Measurements from ENCODE around the gene GYG2.

The GYG2 gene

DNA sequence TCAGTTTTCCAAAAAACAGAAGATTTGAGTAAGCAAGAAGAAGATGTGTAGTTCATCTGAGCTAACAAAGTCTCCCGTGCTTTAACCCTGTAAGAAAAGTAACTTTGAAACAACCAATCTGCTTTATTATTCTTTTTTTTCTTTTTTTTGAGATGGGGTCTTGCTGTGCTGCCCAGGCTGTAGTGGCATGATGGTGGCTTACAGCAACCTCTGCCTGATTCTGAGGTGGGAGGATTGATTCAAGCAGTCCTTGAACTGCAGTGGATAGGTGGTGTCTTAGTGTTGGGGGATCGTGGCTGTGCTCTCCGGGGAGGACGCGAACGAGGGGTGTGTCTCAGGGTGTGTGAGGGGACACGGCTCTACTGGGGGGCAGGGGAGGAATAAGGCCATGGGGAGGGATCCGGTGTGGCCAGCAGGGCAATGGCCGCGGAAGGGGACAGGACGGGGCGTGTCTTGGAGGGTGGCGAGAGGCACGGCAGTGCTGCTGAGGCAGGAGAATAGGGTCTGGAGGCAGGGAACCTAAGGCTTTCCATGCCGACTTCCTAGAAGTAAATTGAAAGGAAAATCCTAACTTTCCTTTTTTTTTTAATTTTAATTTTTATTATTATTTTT, 98.0 kb downstream of the GYG2 start:
- ATAC-seq, result no peak

DNA sequence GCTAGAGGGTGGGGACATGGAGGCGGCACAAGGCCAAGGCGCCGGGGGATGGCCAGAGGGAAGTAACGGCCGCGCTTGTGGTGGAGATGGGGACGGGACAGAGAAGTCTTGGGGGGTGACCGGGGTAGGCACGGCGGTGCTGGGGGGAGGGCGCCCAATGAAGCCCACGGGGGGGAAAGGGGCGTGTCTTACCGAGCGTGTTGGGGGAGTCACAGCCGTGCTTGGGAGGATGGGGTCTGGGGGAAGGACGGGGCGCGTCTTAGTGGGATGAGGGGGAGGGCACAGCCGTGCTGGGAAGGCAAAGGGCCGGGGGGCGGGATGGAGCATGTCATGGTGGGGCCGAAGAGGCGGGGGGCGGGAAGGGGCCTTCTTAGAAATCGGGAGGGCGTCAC, 99.5 kb downstream of the GYG2 start:
- TF ChIP-seq CSDC2 (CRISPR knock-in tag; IDR thresholded peaks at IDR 0.05), result no peak
- TF ChIP-seq ZNF565 (CRISPR knock-in tag; conservative IDR thresholded peaks at IDR 0.05; ENCODE audit: low read depth), result no peak
- peak; percentile 64 for ATAC-seq

More for the DNA sequence above, 98.0 kb downstream of the GYG2 start:
- TF ChIP-seq CSDC2 (CRISPR knock-in tag; IDR thresholded peaks at IDR 0.05), result no peak
- TF ChIP-seq ZFP30 (CRISPR knock-in tag; IDR thresholded peaks at IDR 0.05), result no peak
- no peak for TF ChIP-seq ISL1 (CRISPR knock-in tag; IDR thresholded peaks at IDR 0.05)
- TF ChIP-seq ZNF565 (CRISPR knock-in tag; conservative IDR thresholded peaks at IDR 0.05; ENCODE audit: low read depth), result no peak
- TF ChIP-seq OSR1 (CRISPR knock-in tag; IDR thresholded peaks at IDR 0.05), result no peak
- TF ChIP-seq GLIS3 (CRISPR knock-in tag; IDR thresholded peaks at IDR 0.05), result no peak
- TF ChIP-seq RARB (CRISPR knock-in tag; IDR thresholded peaks at IDR 0.05), result no peak
- no peak for TF ChIP-seq TSHZ2 (CRISPR knock-in tag; IDR thresholded peaks at IDR 0.05)
- TF ChIP-seq ZFP3 (CRISPR knock-in tag; IDR thresholded peaks at IDR 0.05), result no peak
- no peak for TF ChIP-seq ESRRG (CRISPR knock-in tag; IDR thresholded peaks at IDR 0.05)
- TF ChIP-seq, protein P1, sequence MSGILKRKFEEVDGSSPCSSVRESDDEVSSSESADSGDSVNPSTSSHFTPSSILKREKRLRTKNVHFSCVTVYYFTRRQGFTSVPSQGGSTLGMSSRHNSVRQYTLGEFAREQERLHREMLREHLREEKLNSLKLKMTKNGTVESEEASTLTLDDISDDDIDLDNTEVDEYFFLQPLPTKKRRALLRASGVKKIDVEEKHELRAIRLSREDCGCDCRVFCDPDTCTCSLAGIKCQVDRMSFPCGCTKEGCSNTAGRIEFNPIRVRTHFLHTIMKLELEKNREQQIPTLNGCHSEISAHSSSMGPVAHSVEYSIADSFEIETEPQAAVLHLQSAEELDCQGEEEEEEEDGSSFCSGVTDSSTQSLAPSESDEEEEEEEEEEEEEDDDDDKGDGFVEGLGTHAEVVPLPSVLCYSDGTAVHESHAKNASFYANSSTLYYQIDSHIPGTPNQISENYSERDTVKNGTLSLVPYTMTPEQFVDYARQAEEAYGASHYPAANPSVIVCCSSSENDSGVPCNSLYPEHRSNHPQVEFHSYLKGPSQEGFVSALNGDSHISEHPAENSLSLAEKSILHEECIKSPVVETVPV (CRISPR knock-in tag; IDR thresholded peaks at IDR 0.05), result no peak
- TF ChIP-seq ARNTL (CRISPR knock-in tag; IDR thresholded peaks at IDR 0.05; ENCODE audit: borderline replicate concordance, low read depth), result no peak
- TF ChIP-seq, protein P2, sequence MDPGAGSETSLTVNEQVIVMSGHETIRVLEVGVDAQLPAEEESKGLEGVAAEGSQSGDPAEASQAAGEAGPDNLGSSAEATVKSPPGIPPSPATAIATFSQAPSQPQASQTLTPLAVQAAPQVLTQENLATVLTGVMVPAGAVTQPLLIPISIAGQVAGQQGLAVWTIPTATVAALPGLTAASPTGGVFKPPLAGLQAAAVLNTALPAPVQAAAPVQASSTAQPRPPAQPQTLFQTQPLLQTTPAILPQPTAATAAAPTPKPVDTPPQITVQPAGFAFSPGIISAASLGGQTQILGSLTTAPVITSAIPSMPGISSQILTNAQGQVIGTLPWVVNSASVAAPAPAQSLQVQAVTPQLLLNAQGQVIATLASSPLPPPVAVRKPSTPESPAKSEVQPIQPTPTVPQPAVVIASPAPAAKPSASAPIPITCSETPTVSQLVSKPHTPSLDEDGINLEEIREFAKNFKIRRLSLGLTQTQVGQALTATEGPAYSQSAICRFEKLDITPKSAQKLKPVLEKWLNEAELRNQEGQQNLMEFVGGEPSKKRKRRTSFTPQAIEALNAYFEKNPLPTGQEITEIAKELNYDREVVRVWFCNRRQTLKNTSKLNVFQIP (CRISPR knock-in tag; IDR thresholded peaks at IDR 0.05; ENCODE audit: borderline replicate concordance, low read depth), result no peak

DNA sequence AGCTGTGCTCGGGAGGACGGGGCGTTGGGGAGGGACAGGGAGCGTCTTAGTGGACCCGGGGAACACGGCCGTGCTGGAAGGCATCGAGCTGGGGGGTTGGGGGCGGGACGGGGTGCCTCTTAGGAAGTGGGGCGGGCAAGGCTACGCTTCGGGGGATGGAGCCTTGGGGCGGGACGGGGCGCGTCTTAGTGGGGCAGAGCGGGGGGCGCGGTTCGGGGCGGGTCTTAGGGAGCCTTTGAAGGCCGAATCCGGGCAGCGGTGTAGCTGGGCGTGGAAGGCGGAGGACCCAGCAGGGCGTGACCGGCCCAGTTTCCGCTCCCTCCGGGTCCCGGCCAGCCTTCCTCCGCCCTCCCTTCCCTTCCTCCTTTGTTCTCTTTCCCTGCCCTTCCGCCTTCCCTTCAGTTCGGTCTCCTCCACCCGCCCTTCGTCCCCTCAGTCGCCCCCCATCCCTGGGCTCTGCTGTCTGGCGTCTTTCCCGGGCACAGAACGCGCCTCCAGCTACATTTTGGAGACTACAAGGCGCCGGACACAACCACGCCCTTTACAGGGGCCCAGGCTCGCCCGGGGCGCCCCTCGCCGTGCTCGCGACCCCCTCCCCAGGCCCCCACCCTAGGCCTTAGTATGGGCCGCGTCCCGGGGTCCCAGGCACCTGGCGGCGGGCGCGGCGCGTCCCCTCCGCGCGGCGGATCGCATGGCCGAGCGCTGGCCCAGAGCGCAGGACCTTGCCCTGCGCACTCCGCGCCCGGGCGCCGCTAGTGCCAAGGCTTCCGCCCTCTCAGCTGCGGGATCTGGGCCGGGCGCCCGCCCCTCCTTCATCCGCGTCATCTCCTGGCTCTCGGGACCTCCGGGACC, 100.1 kb downstream of the GYG2 start, which contains the start of gene ARSD:
Gene ARSD (minus strand): TSS at position 757 of the 852 bp plus-strand sequence. CDS start 64 bp downstream, at position 693.
- no peak for TF ChIP-seq PATZ1 (CRISPR knock-in tag; IDR thresholded peaks at IDR 0.05; ENCODE audit: borderline replicate concordance)
- no peak for TF ChIP-seq ZNF8 (CRISPR knock-in tag; IDR thresholded peaks at IDR 0.05)
- no peak for TF ChIP-seq TCF4 (CRISPR knock-in tag; IDR thresholded peaks at IDR 0.05; ENCODE audit: borderline replicate concordance)
- TF ChIP-seq BACH2 (CRISPR knock-in tag; IDR thresholded peaks at IDR 0.05; ENCODE audit: borderline replicate concordance), result no peak
- no peak for TF ChIP-seq ZFP3 (CRISPR knock-in tag; IDR thresholded peaks at IDR 0.05)
- TF ChIP-seq ARNTL (CRISPR knock-in tag; IDR thresholded peaks at IDR 0.05; ENCODE audit: borderline replicate concordance, low read depth), result no peak

GRCh38 chrX:2931155-2931554, 102.4 kb downstream of the GYG2 start:
- TF ChIP-seq ZNF8 (CRISPR knock-in tag; IDR thresholded peaks at IDR 0.05) (no peak), CSDC2 (CRISPR knock-in tag; IDR thresholded peaks at IDR 0.05) (no peak), OSR1 (CRISPR knock-in tag; IDR thresholded peaks at IDR 0.05) (no peak), BACH2 (CRISPR knock-in tag; IDR thresholded peaks at IDR 0.05; ENCODE audit: borderline replicate concordance) (no peak), ZFP3 (CRISPR knock-in tag; IDR thresholded peaks at IDR 0.05) (no peak), ZFP30 (CRISPR knock-in tag; IDR thresholded peaks at IDR 0.05) (no peak), GLIS3 (CRISPR knock-in tag; IDR thresholded peaks at IDR 0.05) (no peak), ESRRG (CRISPR knock-in tag; IDR thresholded peaks at IDR 0.05) (no peak), ZNF70 (CRISPR knock-in tag; IDR thresholded peaks at IDR 0.05) (no peak), TOX (CRISPR knock-in tag; IDR thresholded peaks at IDR 0.05; ENCODE audit: borderline replicate concordance) (no peak), ARNTL (CRISPR knock-in tag; IDR thresholded peaks at IDR 0.05; ENCODE audit: borderline replicate concordance, low read depth) (no peak), SNAI2 (CRISPR knock-in tag; IDR thresholded peaks at IDR 0.05) (no peak), ZC3H10 (CRISPR knock-in tag; IDR thresholded peaks at IDR 0.05) (no peak), ZNF565 (CRISPR knock-in tag; conservative IDR thresholded peaks at IDR 0.05; ENCODE audit: low read depth) (no peak), RARB (CRISPR knock-in tag; IDR thresholded peaks at IDR 0.05) (no peak), ISL1 (CRISPR knock-in tag; IDR thresholded peaks at IDR 0.05) (no peak)
- TF ChIP-seq, protein P1 (CRISPR knock-in tag; IDR thresholded peaks at IDR 0.05), result no peak
- no peak for ATAC-seq

More for the DNA sequence above, 100.1 kb downstream of the GYG2 start, which contains the start of gene ARSD:
- ATAC-seq, result peak; percentile 96
